CD4-positive, alpha-beta T cell treated with Interleukin-2 at 100 ng/mL for 4 hours (primary cell): ENCODE results near the gene WNT7A.
A peak's percentile ranks its signal among the peaks of the same experiment; 100 is the strongest.
"Not testable (repeated sequence)": the region's sequence is repeated elsewhere in the genome, so short reads cannot be mapped to it uniquely, and the experiment has no call there.

ENCODE experiments used
- DNase-seq: peaks from one replicate; pipeline ENCODE4 v3.0.0-alpha.2; 2020; ENCODE audit warnings: low spot score

WNT7A gene

GRCh38 chr3:13879946-13880810 is at the start of gene WNT7A:
Gene WNT7A, minus strand, starts transcription at chr3:13880071. Its CDS starts 255 bp downstream, at chr3:13879816.
- peak; percentile 68 for DNase-seq

DNA sequence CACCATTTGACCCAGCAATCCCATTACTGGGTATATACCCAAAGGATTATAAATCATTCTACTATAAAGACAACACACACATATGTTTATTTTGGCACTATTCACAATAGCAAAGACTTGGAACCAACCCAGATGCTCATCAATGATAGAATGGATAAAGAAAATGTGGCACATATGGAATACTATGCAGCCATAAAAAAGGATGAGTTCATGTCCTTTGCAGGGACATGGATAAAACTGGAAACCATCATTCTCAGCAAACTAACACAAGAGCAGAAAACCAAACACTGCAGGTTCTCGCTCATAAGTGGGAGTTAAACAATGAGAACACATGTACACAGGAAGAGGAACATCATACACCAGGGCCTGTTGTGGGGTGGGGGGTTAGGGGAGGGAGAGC is 48.9 kb upstream of the WNT7A start:
- DNase-seq, result not testable (repeated sequence)

GRCh38 chr3:13927295-13927694 is 47.4 kb upstream of the WNT7A start:
- no peak for DNase-seq

GRCh38 chr3:13916375-13916774 is 36.5 kb upstream of the WNT7A start:
- no peak for DNase-seq

DNA sequence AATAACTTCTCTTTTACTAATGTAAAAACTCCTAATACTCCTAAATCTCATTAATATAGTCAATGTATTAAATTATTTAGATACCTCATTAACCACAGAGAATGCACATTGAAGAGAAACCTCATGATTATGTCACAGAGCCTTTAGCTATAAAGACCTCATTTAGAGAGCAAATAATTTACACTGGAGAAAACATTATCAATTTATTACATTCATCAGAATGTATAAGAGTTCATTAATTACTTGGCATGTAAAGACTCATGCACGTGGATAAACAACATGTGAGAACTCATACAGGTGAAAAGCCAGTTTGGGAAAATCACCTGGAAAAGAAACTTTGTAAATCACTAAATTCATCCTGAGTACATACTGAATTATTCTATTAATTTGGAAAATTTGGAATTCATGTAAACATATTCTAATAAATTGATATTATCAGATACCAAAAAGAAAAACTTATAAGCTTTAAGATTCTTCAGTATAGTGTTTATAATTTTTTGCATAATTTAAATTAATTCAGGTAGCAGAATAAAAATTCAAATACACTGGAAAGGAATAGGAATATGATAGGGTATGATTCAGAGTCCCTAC is 22.9 kb upstream of the WNT7A start:
- DNase-seq, result no peak

DNA sequence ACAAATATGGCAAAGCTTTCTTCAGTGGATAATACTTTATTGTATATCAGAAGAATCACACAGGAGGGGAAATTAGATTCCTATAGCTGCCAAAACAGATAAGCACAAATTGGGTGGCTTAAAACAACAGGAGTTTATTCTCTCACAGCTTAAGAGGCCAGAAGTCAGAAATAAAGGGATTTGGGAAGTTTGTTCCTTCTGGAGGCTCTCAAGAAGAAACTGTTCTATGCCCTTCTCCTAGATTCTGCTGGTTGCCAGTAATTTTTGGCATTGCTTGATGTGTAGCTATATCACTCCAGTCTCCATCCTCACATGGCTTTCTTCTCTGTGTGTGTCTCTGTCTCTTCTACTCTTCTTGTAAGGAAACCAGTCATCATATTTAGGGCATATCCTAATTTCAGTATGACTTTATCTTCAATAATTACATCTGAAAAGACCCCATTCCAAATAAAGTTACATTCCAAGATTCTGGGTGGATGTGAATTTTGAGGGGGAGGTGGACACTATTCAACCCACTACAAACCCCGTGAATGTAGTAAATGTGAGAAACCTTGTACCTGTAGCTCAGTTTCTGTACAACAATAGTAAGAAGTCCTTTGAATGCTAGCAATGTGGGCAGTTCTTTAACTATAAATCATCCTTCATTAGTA is 22.2 kb upstream of the WNT7A start:
- no peak for DNase-seq

- DNase-seq, result no peak
Measured at GRCh38 chr3:13898346-13898745, 18.5 kb upstream of the WNT7A start.

- peak; percentile 74 for DNase-seq
Measured at GRCh38 chr3:13896473-13897154, 16.7 kb upstream of the WNT7A start.

DNA sequence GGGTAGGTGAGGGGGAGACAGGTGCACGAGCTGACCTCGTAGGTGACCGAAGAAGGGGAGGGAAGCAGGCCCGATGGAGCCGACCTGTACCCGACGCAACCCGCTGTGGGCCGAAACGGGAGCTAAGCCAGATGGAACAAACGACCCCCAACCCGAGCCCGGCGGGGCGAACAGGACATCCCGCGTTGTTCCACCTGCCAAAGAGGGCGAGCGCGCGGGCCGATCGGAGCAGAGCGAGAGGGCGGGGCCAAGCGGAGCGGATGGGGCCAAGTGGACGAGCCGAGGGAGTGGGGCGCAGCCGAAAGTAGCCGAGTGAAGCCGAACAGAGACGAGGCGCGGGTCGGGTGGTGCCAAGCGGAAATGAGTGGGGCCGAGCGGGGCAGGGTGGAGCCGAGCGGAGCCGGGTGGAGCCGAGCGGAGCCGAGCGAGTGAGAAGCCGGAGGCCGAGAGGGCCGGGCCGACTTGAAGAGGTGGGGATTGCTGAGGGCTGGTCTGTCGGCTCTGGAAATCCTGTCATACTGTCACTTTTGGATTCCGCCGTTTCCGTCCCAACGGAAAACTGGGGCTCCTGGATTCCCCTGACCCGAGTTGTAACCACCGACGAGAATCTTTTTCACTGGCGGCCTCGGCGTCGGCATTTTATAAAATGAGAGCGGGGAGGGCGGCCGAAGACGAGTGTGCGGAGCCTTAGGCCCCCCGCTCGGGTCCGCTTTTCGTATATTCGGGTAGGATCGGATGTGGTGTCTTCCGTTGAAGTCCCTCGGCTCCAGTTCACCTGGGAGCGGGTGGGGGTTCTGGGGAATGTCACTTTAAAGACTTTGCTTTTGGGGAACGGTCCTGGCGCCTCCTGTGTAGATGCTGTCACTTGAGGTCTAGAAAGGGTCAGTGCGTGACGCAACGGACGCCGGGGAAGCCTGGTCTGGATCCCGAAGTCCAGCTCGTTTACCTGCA is 15.6 kb upstream of the WNT7A start:
- DNase-seq, result peak; percentile 96

- no peak for DNase-seq
Measured at GRCh38 chr3:13894807-13895154, 14.9 kb upstream of the WNT7A start.

- no peak for DNase-seq
Measured at GRCh38 chr3:13894096-13894806, 14.4 kb upstream of the WNT7A start.

DNA sequence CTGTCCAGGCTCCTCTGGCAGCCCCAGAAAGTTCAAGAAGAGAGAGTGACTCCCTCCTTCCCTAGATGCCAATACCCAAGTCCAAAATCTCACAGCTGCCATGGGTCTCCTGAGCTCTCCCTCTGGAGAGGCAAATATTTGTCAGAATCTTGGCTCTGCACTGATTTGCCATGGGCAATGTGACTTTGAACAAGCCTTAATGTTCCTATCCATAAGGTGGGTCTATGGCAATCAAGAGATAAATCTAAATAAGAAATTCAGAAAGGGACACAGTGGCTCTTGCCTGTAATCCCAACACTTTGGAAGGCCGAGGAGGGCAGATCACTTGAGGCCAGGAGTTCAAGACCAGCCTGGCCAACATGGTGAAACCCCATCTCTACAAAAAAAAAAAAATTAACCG is 12.4 kb upstream of the WNT7A start:
- DNase-seq, result no peak

GRCh38 chr3:13891492-13892073 is 11.7 kb upstream of the WNT7A start:
- DNase-seq, result peak; percentile 23

GRCh38 chr3:13891017-13891392 is 11.1 kb upstream of the WNT7A start:
- no peak for DNase-seq

GRCh38 chr3:13890377-13891016 is 10.6 kb upstream of the WNT7A start:
- DNase-seq, result peak; percentile 51

- DNase-seq, result no peak
Measured at GRCh38 chr3:13888576-13888975, 8.7 kb upstream of the WNT7A start.

GRCh38 chr3:13887495-13888300 is 7.8 kb upstream of the WNT7A start:
- DNase-seq, result no peak

DNA sequence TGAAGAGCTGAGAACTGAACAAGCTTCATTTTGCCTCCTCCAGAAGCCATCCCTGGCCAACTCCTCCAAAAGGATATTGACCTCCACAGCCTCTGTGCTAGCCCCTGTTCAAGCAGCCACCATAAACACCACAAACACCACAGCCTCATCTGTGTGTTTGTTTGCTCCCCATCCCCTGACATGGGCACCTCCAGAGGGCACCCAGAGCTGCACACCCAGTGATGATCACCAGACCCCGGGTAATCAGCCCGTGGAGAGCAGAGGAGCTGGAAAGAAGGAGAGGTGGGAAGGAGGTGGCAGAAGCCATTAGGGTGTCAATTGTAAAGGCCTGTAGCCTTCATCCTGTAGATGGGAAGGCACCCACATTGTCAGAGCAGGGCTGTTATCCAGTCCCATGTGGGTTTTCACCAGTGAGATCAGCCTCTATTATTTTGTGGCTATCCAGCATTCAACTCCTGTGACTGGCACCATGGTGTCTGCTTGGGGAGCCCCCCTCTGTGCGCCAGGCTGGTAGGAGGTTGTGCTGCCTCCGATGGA is 6.8 kb upstream of the WNT7A start:
- DNase-seq, result no peak

DNA sequence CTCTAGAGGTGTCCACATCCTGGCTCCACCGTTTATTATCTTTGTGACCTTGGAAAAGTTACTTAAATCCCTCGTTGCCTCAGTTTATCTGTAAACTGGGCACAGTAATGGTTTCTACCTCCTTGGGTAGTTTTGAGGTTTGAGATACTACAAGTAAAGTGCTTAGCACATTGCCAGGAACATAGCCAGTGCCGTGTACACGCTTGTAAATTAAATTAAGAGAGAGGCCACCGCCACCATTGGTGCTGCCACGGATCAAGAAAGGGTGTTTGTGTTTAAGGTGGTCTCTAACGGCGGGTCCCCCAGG is 5.8 kb upstream of the WNT7A start:
- DNase-seq, result no peak
